IMR-90 (cell line): ENCODE data around the gene GJB5. TPM values are rescaled to one million over a fixed set of nuclear protein-coding genes. Genes with fewer than 3 reads are reported as not detected.

Experiments used
- ATAC-seq: fragments of 200-7000 bp; cut with Tn5 transposase; 2 replicates; pipeline ENCODE4 v1.9.1; 2020; ENCODE audit warnings: low read depth, mild to moderate bottlenecking, moderate library complexity
- BruUV-seq: library from RNA; stranded (reverse); fragments of 400-500 nt; replicated peaks from 2 replicates; lab custom pipeline; 2021; lab: Mats Ljungman, UMichigan
- CTCF ChIA-PET: fragments of 300-600 bp; formaldehyde crosslinking; extraction: SDS; loops from one replicate; lab custom pipeline; 2021; ENCODE audit warnings: antibody characterized with exemption; lab: Yijun Ruan, JAX
- POLR2A ChIA-PET: fragments of 300-600 bp; sonication (Branson Sonifier 250); formaldehyde crosslinking; loops from one replicate; lab custom pipeline; 2022; ENCODE audit warnings: antibody characterized with exemption; ENCODE audit not compliant: unreplicated experiment; lab: Charles Lee
- DNase-seq: peaks from one replicate; pipeline ENCODE4 v3.0.0; 2013
- H2AFZ ChIP-seq: replicated peaks from 2 replicates; pipeline ENCODE3; 2013; ENCODE audit warnings: low read length, mild to moderate bottlenecking; ENCODE audit not compliant: poor library complexity
- H2AK5ac ChIP-seq: 2 replicates; pipeline ENCODE4 v1.6.1; 2013; ENCODE audit warnings: low read depth, low read length, inconsistent platforms
- H2AK9ac ChIP-seq: replicated peaks from 2 replicates; pipeline ENCODE3; 2013; ENCODE audit warnings: mild to moderate bottlenecking, low read depth, low read length, moderate library complexity; ENCODE audit not compliant: poor library complexity
- H2BK120ac ChIP-seq: 2 replicates; pipeline ENCODE4 v1.6.1; 2013; ENCODE audit warnings: low read depth, low read length, inconsistent platforms
- H2BK15ac ChIP-seq: 3 replicates; pipeline ENCODE4 v1.6.1; 2013; ENCODE audit warnings: low read depth, low read length, inconsistent platforms
- H2BK20ac ChIP-seq: 2 replicates; pipeline ENCODE4 v1.6.1; 2013; ENCODE audit warnings: low read depth, mild to moderate bottlenecking, inconsistent platforms, low read length, moderate library complexity
- H2BK5ac ChIP-seq: 2 replicates; pipeline ENCODE4 v1.6.1; 2013; ENCODE audit warnings: mild to moderate bottlenecking, low read depth, low read length, inconsistent platforms; ENCODE audit not compliant: poor library complexity, severe bottlenecking
- H3K14ac ChIP-seq: replicated peaks from 2 replicates; pipeline ENCODE4 v1.6.1; 2013; ENCODE audit warnings: low read depth, low read length, inconsistent platforms
- H3K18ac ChIP-seq: 2 replicates; pipeline ENCODE4 v1.6.1; 2013; ENCODE audit warnings: low read depth, low read length, control low read depth
- H3K23ac ChIP-seq: 2 replicates; pipeline ENCODE4 v1.6.1; 2013; ENCODE audit warnings: low read depth, low read length, inconsistent platforms
- H3K27ac ChIP-seq: 2 replicates; pipeline ENCODE4 v1.5.1; 2013; ENCODE audit warnings: mild to moderate bottlenecking, control low read depth, low read length; ENCODE audit not compliant: insufficient read depth
- H3K27me3 ChIP-seq: 2 replicates; pipeline ENCODE4 v1.6.1; 2013; ENCODE audit warnings: low read length; ENCODE audit not compliant: control insufficient read depth, insufficient read depth
- H3K36me3 ChIP-seq: 2 replicates; pipeline ENCODE4 v1.6.1; 2013; ENCODE audit warnings: low read length, mixed read lengths; ENCODE audit not compliant: control insufficient read depth, insufficient read depth
- H3K4ac ChIP-seq: 2 replicates; pipeline ENCODE4 v1.6.1; 2013; ENCODE audit warnings: low read depth, low read length, inconsistent platforms
- H3K4me1 ChIP-seq: 2 replicates; pipeline ENCODE4 v1.6.1; 2013; ENCODE audit warnings: low read length, mixed read lengths; ENCODE audit not compliant: control insufficient read depth, insufficient read depth
- H3K4me2 ChIP-seq: 2 replicates; pipeline ENCODE4 v1.6.1; 2013; ENCODE audit warnings: low read depth, mild to moderate bottlenecking, control low read depth, low read length, moderate library complexity
- H3K4me3 ChIP-seq: 2 replicates; pipeline ENCODE4 v1.5.1; 2013; ENCODE audit warnings: low read depth, mild to moderate bottlenecking, control low read depth, low read length, moderate library complexity; ENCODE audit not compliant: insufficient read depth
- H3K56ac ChIP-seq: 2 replicates; pipeline ENCODE4 v1.6.1; 2013; ENCODE audit warnings: low read length, inconsistent platforms; ENCODE audit not compliant: insufficient read depth; ENCODE audit errors: extremely low read depth
- H3K79me1 ChIP-seq, 2 experiments: 2 replicates each; pipeline ENCODE4 v1.6.1; 2013; ENCODE audit warnings: low read length in 2 of 2, inconsistent platforms in 1 of 2, low read depth in 1 of 2
- H3K9ac ChIP-seq: 2 replicates; pipeline ENCODE4 v1.6.1; 2013; ENCODE audit warnings: low read depth, low read length, control low read depth
- H3K9me1 ChIP-seq: 2 replicates; pipeline ENCODE4 v1.6.1; 2013; ENCODE audit warnings: low read length, inconsistent platforms; ENCODE audit not compliant: insufficient read depth
- H3K9me3 ChIP-seq: 2 replicates; pipeline ENCODE4 v1.6.1; 2013; ENCODE audit warnings: low read length; ENCODE audit not compliant: control insufficient read depth, insufficient read depth
- H4K20me1 ChIP-seq: 2 replicates; pipeline ENCODE4 v1.6.1; 2013; ENCODE audit warnings: low read length, inconsistent platforms; ENCODE audit not compliant: insufficient read depth
- H4K5ac ChIP-seq: 2 replicates; pipeline ENCODE4 v1.6.1; 2013; ENCODE audit warnings: mild to moderate bottlenecking, low read depth, low read length, control low read depth
- H4K8ac ChIP-seq, 2 experiments: 2 replicates each; pipeline ENCODE4 v1.6.1; 2013; ENCODE audit warnings: low read depth in 2 of 2, low read length in 2 of 2, control low read depth in 1 of 2, inconsistent platforms in 1 of 2
- H4K91ac ChIP-seq: 2 replicates; pipeline ENCODE4 v1.6.1; 2013; ENCODE audit warnings: low read depth, low read length, inconsistent platforms; ENCODE audit not compliant: insufficient read depth
- BHLHE40 ChIP-seq: fragments of 150-350 bp; IDR thresholded peaks from 2 replicates; pipeline ENCODE4 v1.6.1; 2016; ENCODE audit warnings: mild to moderate bottlenecking, low read depth, low read length
- CEBPB ChIP-seq: IDR thresholded peaks from 2 replicates; pipeline ENCODE4 v1.6.1; 2012; ENCODE audit warnings: low read depth, low read length, improper control_type of control experiment
- CHD1 ChIP-seq: IDR thresholded peaks from 2 replicates; pipeline ENCODE4 v1.6.1; 2012; ENCODE audit warnings: low read depth, low read length, improper control_type of control experiment
- CTCF ChIP-seq: conservative IDR thresholded peaks from 2 replicates; pipeline ENCODE4 v1.5.1; 2012; ENCODE audit warnings: mild to moderate bottlenecking, low read depth, low read length, improper control_type of control experiment
- ELK1 ChIP-seq: fragments of 150-350 bp; IDR thresholded peaks from 2 replicates; pipeline ENCODE4 v1.6.1; 2016; ENCODE audit warnings: low read depth, mild to moderate bottlenecking, low read length, moderate library complexity, borderline replicate concordance
- FOS ChIP-seq: fragments of 150-350 bp; IDR thresholded peaks from 2 replicates; pipeline ENCODE4 v1.6.1; 2016; ENCODE audit warnings: low read depth, low read length
- MAFK ChIP-seq: IDR thresholded peaks from 2 replicates; pipeline ENCODE4 v1.6.1; 2012; ENCODE audit warnings: low read depth, low read length, improper control_type of control experiment
- MAZ ChIP-seq: IDR thresholded peaks from 2 replicates; pipeline ENCODE4 v1.6.1; 2012; ENCODE audit warnings: low read depth, mild to moderate bottlenecking, low read length, improper control_type of control experiment, moderate library complexity, borderline replicate concordance
- MXI1 ChIP-seq: IDR thresholded peaks from 2 replicates; pipeline ENCODE4 v1.6.1; 2012; ENCODE audit warnings: low read depth, mild to moderate bottlenecking, low read length, moderate library complexity, borderline replicate concordance
- NFE2L2 ChIP-seq: fragments of 150-350 bp; IDR thresholded peaks from 2 replicates; pipeline ENCODE4 v1.6.1; 2016; ENCODE audit warnings: low read depth, mild to moderate bottlenecking, low read length
- POLR2A ChIP-seq: IDR thresholded peaks from 2 replicates; pipeline ENCODE4 v1.6.1; 2012; ENCODE audit warnings: mild to moderate bottlenecking, low read depth, low read length
- RAD21 ChIP-seq: IDR thresholded peaks from 2 replicates; pipeline ENCODE4 v1.6.1; 2012; ENCODE audit warnings: low read length, improper control_type of control experiment
- RCOR1 ChIP-seq: IDR thresholded peaks from 2 replicates; pipeline ENCODE4 v1.6.1; 2012; ENCODE audit warnings: mild to moderate bottlenecking, low read length, improper control_type of control experiment; ENCODE audit not compliant: insufficient replicate concordance
- RFX5 ChIP-seq: IDR thresholded peaks from 2 replicates; pipeline ENCODE4 v1.8.0; 2012; ENCODE audit warnings: low read depth, mild to moderate bottlenecking, low read length, moderate library complexity
- SMC3 ChIP-seq: fragments of 150-350 bp; IDR thresholded peaks from 2 replicates; pipeline ENCODE4 v1.6.1; 2016; ENCODE audit warnings: low read depth, mild to moderate bottlenecking, antibody characterized with exemption, low read length, moderate library complexity
- USF2 ChIP-seq: fragments of 150-350 bp; IDR thresholded peaks from 2 replicates; pipeline ENCODE4 v1.6.1; 2017; ENCODE audit warnings: mild to moderate bottlenecking, antibody characterized with exemption, low read length, low read depth
- WGBS, 2 experiments: methylation state at CpG; one replicate each; pipeline versions ENCODE4 v1.1.5 to v1.1.7; 2013; ENCODE audit warnings: missing lambda C conversion rate in 2 of 2; ENCODE audit not compliant: insufficient read length in 1 of 2; ENCODE audit errors: extremely low coverage in 2 of 2; 5-methylcytosine and 5-hydroxymethylcytosine counted together
- dilution Hi-C: fragments of 300-500 bp; cut with HindIII; formaldehyde crosslinking; loops from one replicate; pipeline ENCODE4 v1.14.3; 2018; ENCODE audit warnings: low sequenced_read_pairs; ENCODE audit not compliant: unreplicated experiment
- in situ Hi-C: fragments of 300-500 bp; cut with MboI; formaldehyde crosslinking; loops from 3 replicates; pipeline ENCODE4 v1.14.3; 2019; ENCODE audit warnings: low sequenced_read_pairs, inconsistent platforms, mixed read lengths
- intact Hi-C: fragments of 100-400 bp; cut with micrococcal nuclease; formaldehyde crosslinking; loops from 2 replicates; pipeline ENCODE4 v1.10.0; 2022
- polyA plus RNA-seq, 3 experiments: library from polyadenylated mRNA; depleted of rRNA; stranded (reverse); fragments of >200 nt; gene quantifications; 2 replicates each; pipeline ENCODE4 v1.2.3, GENCODE V29; 2012; ENCODE audit warnings: low replicate concordance in 1 of 3
- total RNA-seq: library from RNA; depleted of rRNA; stranded (reverse); fragments of >200 nt; gene quantifications from 2 replicates; pipeline ENCODE4 v1.2.3, GENCODE V29; 2012

The GJB5 gene
- total and polyA plus RNA-seq, 2 of the 4 experiments (the other 2 are of a cell fraction): 0.10 TPM; not detected in 1

- Histone ChIP-seq H4K8ac (no peak overlapping the region), H3K14ac (no peak overlapping the region), H2BK5ac (no peak overlapping the region), H3K56ac (no peak overlapping the region), H3K27me3 (peaks cover 2% of the 10 kb centered on the region), H3K27ac (no peak overlapping the region), H3K4ac (no peak overlapping the region), H3K23ac (no peak overlapping the region), H3K9ac (no peak overlapping the region), H3K79me1 (no peaks in the 10 kb centered on the region), H2BK20ac (no peak overlapping the region), H3K4me3 (no peak overlapping the region), H2AK5ac (no peak overlapping the region), H2BK120ac (no peak overlapping the region), H3K18ac (no peak overlapping the region), H2AFZ (no peak overlapping the region), H3K36me3 (no peaks in the 10 kb centered on the region), H4K5ac (no peak overlapping the region), H3K9me3 (no peaks in the 10 kb centered on the region), H4K91ac (no peak overlapping the region), H2BK15ac (no peak overlapping the region), H3K4me1 (no peaks in the 10 kb centered on the region), H2AK9ac (no peak overlapping the region), H4K20me1 (no peaks in the 10 kb centered on the region), H3K4me2 (no peak overlapping the region), H3K9me1 (no peaks in the 10 kb centered on the region)
- dilution Hi-C loops: no loop called here
- in situ Hi-C loops: no loop called here
- BruUV-seq: no TSS peak
- no peak for DNase-seq
- no peak for TF ChIP-seq CHD1
- TF ChIP-seq POLR2A: no peak
- TF ChIP-seq CEBPB: no peak
- no peak for TF ChIP-seq BHLHE40
- TF ChIP-seq ELK1: no peak
- no peak for TF ChIP-seq CTCF
- TF ChIP-seq MXI1: no peak
- no peak for TF ChIP-seq RCOR1
- TF ChIP-seq RFX5: no peak
- TF ChIP-seq MAZ: no peak
- TF ChIP-seq MAFK: no peak
- TF ChIP-seq USF2: no peak
- TF ChIP-seq RAD21: no peak
- TF ChIP-seq NFE2L2: no peak
- no peak for TF ChIP-seq SMC3
- TF ChIP-seq FOS: no peak
- ChIA-PET POLR2A (no interaction called here), CTCF (no interaction called here)
- WGBS, 2 experiments: no CpG with 5 or more reads among the region's 3 CpGs
- intact Hi-C loops: no loop called here
- no peak for ATAC-seq
Measured at GRCh38 chr1:34768856-34769255, 14.0 kb downstream of the GJB5 start.
